ENCODE measurements around the gene PRRC2B. TPM values are rescaled to one million over a fixed set of nuclear protein-coding genes. Genes with fewer than 3 reads are reported as not detected.
"Not testable (repeated sequence)": the region's sequence is repeated elsewhere in the genome, so short reads cannot be mapped to it uniquely, and the experiment has no call there.

Gene PRRC2B
- polyA plus RNA-seq = 10 to 100 TPM; 31.8 to 66.5 (median 54.8) TPM

- H3K27ac ChIP-seq (ENCODE audit: low read depth, low read length) = peak within 1 kb of the TSS; percentile 90
- WGBS, 3 donors = 0 to 2% (median 0%) methylated on average over 34 to 87 of the region's 114 CpGs
These were observed at the start of gene PRRC2B for GRCh38 chr9:131393622-131394463. Gene PRRC2B, plus strand, starts transcription at chr9:131394086. Its CDS starts 36,059 bp downstream, at chr9:131430145.

- H3K27ac ChIP-seq (ENCODE audit: low read depth, low read length) = not testable (repeated sequence)
- WGBS, 3 donors = 80 to 92% (median 88%) methylated on average over 11 of the region's 11 CpGs
These were observed 48.9 kb upstream of the PRRC2B start for GRCh38 chr9:131344931-131345535.

- WGBS, 3 donors = 82 to 92% (median 90%) methylated on average over 6 of the region's 6 CpGs
- no peak overlapping the region for H3K27ac ChIP-seq (ENCODE audit: low read depth, low read length)
These were observed 47.3 kb upstream of the PRRC2B start for GRCh38 chr9:131346559-131346958.

GRCh38 chr9:131347376-131348020 is 46.4 kb upstream of the PRRC2B start:
- no peak overlapping the region for H3K27ac ChIP-seq (ENCODE audit: low read depth, low read length)
- WGBS, 3 donors = 59 to 77% (median 62%) methylated on average over 19 of the region's 19 CpGs

GRCh38 chr9:131348631-131349521 is 45.0 kb upstream of the PRRC2B start:
- no peak overlapping the region for H3K27ac ChIP-seq (ENCODE audit: low read depth, low read length)
- 60 to 85% (median 83%) methylated on average over 10 of the region's 10 CpGs for WGBS, 3 donors

- H3K27ac ChIP-seq (ENCODE audit: low read depth, low read length) = no peak overlapping the region
- 56 to 66% (median 63%) methylated on average over 5 of the region's 5 CpGs for WGBS, 3 donors
These were observed 44.4 kb upstream of the PRRC2B start for GRCh38 chr9:131349522-131349880.

- 3 to 8% (median 7%) methylated on average over 26 to 27 of the region's 27 CpGs for WGBS, 3 donors
These were observed 43.9 kb upstream of the PRRC2B start for GRCh38 chr9:131349881-131350563.

GRCh38 chr9:131356479-131356878 is 37.4 kb upstream of the PRRC2B start:
- WGBS, 3 donors = 28 to 65% (median 33%) methylated on average over 5 of the region's 6 CpGs
- not testable (repeated sequence) for H3K27ac ChIP-seq (ENCODE audit: low read depth, low read length)

More at GRCh38 chr9:131349881-131350563, 43.9 kb upstream of the PRRC2B start:
- no peak overlapping the region for H3K27ac ChIP-seq (ENCODE audit: low read depth, low read length)

GRCh38 chr9:131358556-131358955 is 35.3 kb upstream of the PRRC2B start:
- no peak overlapping the region for H3K27ac ChIP-seq (ENCODE audit: low read depth, low read length)
- 74 to 82% (median 77%) methylated on average over 10 of the region's 10 CpGs for WGBS, 3 donors

GRCh38 chr9:131361202-131361833 is 32.6 kb upstream of the PRRC2B start:
- 35 to 45% (median 44%) methylated on average over 8 of the region's 8 CpGs for whole genome bisulfite sequencing, 3 donors
- no peak overlapping the region for H3K27ac ChIP-seq (ENCODE audit: low read depth, low read length)

- WGBS, 3 donors = 92 to 95% (median 94%) methylated on average over 1 of the region's 1 CpG
- no peak overlapping the region for H3K27ac ChIP-seq (ENCODE audit: low read depth, low read length)
These were observed 28.3 kb upstream of the PRRC2B start for GRCh38 chr9:131365546-131365945.

GRCh38 chr9:131366761-131367401 is 27.0 kb upstream of the PRRC2B start:
- WGBS, 3 donors = 23 to 37% (median 34%) methylated on average over 6 of the region's 6 CpGs
- H3K27ac ChIP-seq (ENCODE audit: low read depth, low read length) = no peak overlapping the region

GRCh38 chr9:131367450-131367849 is 26.4 kb upstream of the PRRC2B start:
- WGBS, 3 donors = 66 to 83% (median 79%) methylated on average over 2 of the region's 2 CpGs

GRCh38 chr9:131370638-131371037 is 23.2 kb upstream of the PRRC2B start:
- 80 to 88% (median 80%) methylated on average over 2 of the region's 2 CpGs for WGBS, 3 donors
- no peak overlapping the region for H3K27ac ChIP-seq (ENCODE audit: low read depth, low read length)

More at GRCh38 chr9:131367450-131367849, 26.4 kb upstream of the PRRC2B start:
- H3K27ac ChIP-seq (ENCODE audit: low read depth, low read length) = no peak overlapping the region

GRCh38 chr9:131372599-131372973 is 21.3 kb upstream of the PRRC2B start:
- 28 to 54% (median 37%) methylated on average over 17 of the region's 17 CpGs for WGBS, 3 donors

GRCh38 chr9:131374638-131375037 is 19.2 kb upstream of the PRRC2B start:
- H3K27ac ChIP-seq (ENCODE audit: low read depth, low read length) = not testable (repeated sequence)
- WGBS, 3 donors = 63 to 79% (median 78%) methylated on average over 5 of the region's 5 CpGs

More at GRCh38 chr9:131372599-131372973, 21.3 kb upstream of the PRRC2B start:
- not testable (repeated sequence) for H3K27ac ChIP-seq (ENCODE audit: low read depth, low read length)

GRCh38 chr9:131379056-131379455 is 14.8 kb upstream of the PRRC2B start:
- WGBS, 3 donors = 79 to 89% (median 82%) methylated on average over 2 of the region's 2 CpGs
- H3K27ac ChIP-seq (ENCODE audit: low read depth, low read length) = no peak overlapping the region

Data from adipose tissue (tissue), 3 donors.